ENCODE data around the gene ZSCAN10.
A peak's percentile ranks its signal among the peaks of the same experiment; 100 is the strongest.
"Not testable (repeated sequence)": the region's sequence is repeated elsewhere in the genome, so short reads cannot be mapped to it uniquely, and the experiment has no call there.

The ZSCAN10 gene

DNA sequence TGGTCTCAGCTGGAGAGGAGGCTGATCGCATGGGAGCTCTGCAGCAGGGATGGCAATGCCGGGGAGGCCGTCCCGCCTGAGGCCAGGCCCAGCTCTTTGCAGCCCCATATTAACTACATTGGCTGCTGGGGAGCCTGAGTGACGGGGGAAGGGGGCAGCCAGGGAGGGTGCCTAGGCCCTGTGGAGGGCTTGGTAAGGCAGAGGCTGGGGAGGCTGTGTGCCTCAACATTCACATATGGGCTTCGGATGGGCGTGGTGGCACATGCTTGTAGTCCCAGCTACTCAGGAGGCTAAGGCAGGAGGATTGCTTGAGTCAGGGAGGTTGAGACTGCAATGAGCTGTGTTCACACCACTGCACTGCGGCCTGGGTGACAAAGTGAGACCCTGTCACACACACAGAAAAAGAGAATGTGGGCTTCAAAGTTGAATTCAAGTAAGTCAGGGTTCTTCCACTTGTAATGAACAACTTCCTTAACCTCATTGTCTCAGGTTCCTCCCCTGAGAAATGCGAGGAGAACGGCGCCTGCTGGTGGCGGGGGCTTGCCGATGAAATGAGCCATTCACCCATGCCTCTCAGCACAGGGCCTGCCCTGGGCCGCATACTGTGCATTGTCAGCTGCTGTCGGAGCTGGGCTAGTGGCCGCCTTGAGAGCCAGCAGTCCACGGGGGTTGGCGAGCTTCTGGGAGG, 26.4 kb downstream of the ZSCAN10 start:
- not testable (repeated sequence) for H3K36me3 ChIP-seq (ENCODE audit: control insufficient read depth, insufficient read depth, low read length); DNase-seq (ENCODE audit: extremely low read depth, insufficient read length); H3K27me3 ChIP-seq (replicated peaks; ENCODE audit: control insufficient read depth, insufficient read depth, low read length); H3K4me3 ChIP-seq (replicated peaks; ENCODE audit: low read depth, low read length)
- TF ChIP-seq, protein P1, sequence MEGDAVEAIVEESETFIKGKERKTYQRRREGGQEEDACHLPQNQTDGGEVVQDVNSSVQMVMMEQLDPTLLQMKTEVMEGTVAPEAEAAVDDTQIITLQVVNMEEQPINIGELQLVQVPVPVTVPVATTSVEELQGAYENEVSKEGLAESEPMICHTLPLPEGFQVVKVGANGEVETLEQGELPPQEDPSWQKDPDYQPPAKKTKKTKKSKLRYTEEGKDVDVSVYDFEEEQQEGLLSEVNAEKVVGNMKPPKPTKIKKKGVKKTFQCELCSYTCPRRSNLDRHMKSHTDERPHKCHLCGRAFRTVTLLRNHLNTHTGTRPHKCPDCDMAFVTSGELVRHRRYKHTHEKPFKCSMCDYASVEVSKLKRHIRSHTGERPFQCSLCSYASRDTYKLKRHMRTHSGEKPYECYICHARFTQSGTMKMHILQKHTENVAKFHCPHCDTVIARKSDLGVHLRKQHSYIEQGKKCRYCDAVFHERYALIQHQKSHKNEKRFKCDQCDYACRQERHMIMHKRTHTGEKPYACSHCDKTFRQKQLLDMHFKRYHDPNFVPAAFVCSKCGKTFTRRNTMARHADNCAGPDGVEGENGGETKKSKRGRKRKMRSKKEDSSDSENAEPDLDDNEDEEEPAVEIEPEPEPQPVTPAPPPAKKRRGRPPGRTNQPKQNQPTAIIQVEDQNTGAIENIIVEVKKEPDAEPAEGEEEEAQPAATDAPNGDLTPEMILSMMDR (IDR thresholded peaks at IDR 0.05; ENCODE audit: insufficient read depth, low read length, poor library complexity, severe bottlenecking) = peak; percentile 33

GRCh38 chr16:3072148-3072547, 26.9 kb downstream of the ZSCAN10 start:
- not testable (repeated sequence) for H3K4me3 ChIP-seq (replicated peaks; ENCODE audit: low read depth, low read length); H3K36me3 ChIP-seq (ENCODE audit: control insufficient read depth, insufficient read depth, low read length); H3K27me3 ChIP-seq (replicated peaks; ENCODE audit: control insufficient read depth, insufficient read depth, low read length); DNase-seq (ENCODE audit: extremely low read depth, insufficient read length)

- H3K4me3 ChIP-seq (replicated peaks; ENCODE audit: low read depth, low read length) = no peak overlapping the region
- DNase-seq (ENCODE audit: extremely low read depth, insufficient read length) = no peak
These were observed 27.4 kb downstream of the ZSCAN10 start for GRCh38 chr16:3071655-3072054.

DNA sequence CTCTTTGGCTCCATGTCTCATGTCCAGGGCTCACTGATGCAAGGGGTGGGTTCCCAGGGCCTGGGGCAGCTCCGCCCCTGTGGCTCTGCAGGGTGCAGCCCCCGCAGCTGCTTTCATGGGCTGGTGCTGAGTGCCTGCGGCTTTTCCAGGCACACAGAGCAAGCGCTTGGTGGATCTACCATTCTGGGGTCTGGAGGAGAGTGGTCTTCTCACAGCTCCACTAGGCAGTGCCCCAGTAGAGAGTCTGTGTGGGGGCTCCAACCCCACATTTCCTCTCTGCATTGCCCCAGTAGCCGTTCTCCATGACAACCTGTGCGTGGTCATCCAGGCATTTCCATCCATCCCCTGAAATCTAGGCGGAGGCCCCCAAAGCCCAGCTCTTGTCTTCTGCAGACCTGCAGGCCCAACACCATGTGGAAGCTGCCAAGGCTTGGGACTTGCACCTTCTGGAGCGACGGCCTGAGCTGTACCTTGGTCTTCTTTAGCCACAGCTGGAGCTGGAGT, 28.4 kb downstream of the ZSCAN10 start:
- TF ChIP-seq, protein P1 (IDR thresholded peaks at IDR 0.05; ENCODE audit: insufficient read depth, low read length, poor library complexity, severe bottlenecking) = no peak
- H3K36me3 ChIP-seq (ENCODE audit: control insufficient read depth, insufficient read depth, low read length) = peaks cover 5% of the 10 kb centered on the region
- no peak for DNase-seq (ENCODE audit: extremely low read depth, insufficient read length)

More at GRCh38 chr16:3071655-3072054, 27.4 kb downstream of the ZSCAN10 start:
- Histone ChIP-seq H3K36me3 (ENCODE audit: control insufficient read depth, insufficient read depth, low read length) (peaks cover 5% of the 10 kb centered on the region), H3K27me3 (replicated peaks; ENCODE audit: control insufficient read depth, insufficient read depth, low read length) (no peaks in the 10 kb centered on the region)
- TF ChIP-seq, protein P1 (IDR thresholded peaks at IDR 0.05; ENCODE audit: insufficient read depth, low read length, poor library complexity, severe bottlenecking) = no peak

GRCh38 chr16:3069146-3069545, 29.9 kb downstream of the ZSCAN10 start:
- H3K4me3 ChIP-seq (replicated peaks; ENCODE audit: low read depth, low read length); DNase-seq (ENCODE audit: extremely low read depth, insufficient read length); H3K36me3 ChIP-seq (ENCODE audit: control insufficient read depth, insufficient read depth, low read length); H3K27me3 ChIP-seq (replicated peaks; ENCODE audit: control insufficient read depth, insufficient read depth, low read length): not testable (repeated sequence)

More for the DNA sequence above, 28.4 kb downstream of the ZSCAN10 start:
- Histone ChIP-seq H3K27me3 (replicated peaks; ENCODE audit: control insufficient read depth, insufficient read depth, low read length) (no peaks in the 10 kb centered on the region), H3K4me3 (replicated peaks; ENCODE audit: low read depth, low read length) (no peak overlapping the region)

GRCh38 chr16:3068487-3068886, 30.6 kb downstream of the ZSCAN10 start:
- H3K27me3 ChIP-seq (replicated peaks; ENCODE audit: control insufficient read depth, insufficient read depth, low read length) = no peaks in the 10 kb centered on the region
- TF ChIP-seq, protein P1 (IDR thresholded peaks at IDR 0.05; ENCODE audit: insufficient read depth, low read length, poor library complexity, severe bottlenecking) = no peak
- DNase-seq (ENCODE audit: extremely low read depth, insufficient read length) = no peak
- peaks cover 5% of the 10 kb centered on the region for H3K36me3 ChIP-seq (ENCODE audit: control insufficient read depth, insufficient read depth, low read length)
- no peak overlapping the region for H3K4me3 ChIP-seq (replicated peaks; ENCODE audit: low read depth, low read length)

- no peak for DNase-seq (ENCODE audit: extremely low read depth, insufficient read length)
- TF ChIP-seq, protein P1 (IDR thresholded peaks at IDR 0.05; ENCODE audit: insufficient read depth, low read length, poor library complexity, severe bottlenecking) = no peak
- H3K27me3 ChIP-seq (replicated peaks; ENCODE audit: control insufficient read depth, insufficient read depth, low read length) = no peaks in the 10 kb centered on the region
- peak overlapping the region; percentile 65 for H3K4me3 ChIP-seq (replicated peaks; ENCODE audit: low read depth, low read length)
- peaks cover 5% of the 10 kb centered on the region for H3K36me3 ChIP-seq (ENCODE audit: control insufficient read depth, insufficient read depth, low read length)
These were observed 32.7 kb downstream of the ZSCAN10 start for GRCh38 chr16:3066440-3066748.

All from GM06990 (cell line).